DMS114 treated with DMSO at 0.1 percent for 48 hours (cell line): ENCODE results near the gene PTPRE.

Experiments used
- DNase-seq: peaks from one replicate; lab custom pipeline; 2025; ENCODE audit not compliant: unreplicated experiment; lab: John Stamatoyannopoulos, UW

The PTPRE gene

DNA sequence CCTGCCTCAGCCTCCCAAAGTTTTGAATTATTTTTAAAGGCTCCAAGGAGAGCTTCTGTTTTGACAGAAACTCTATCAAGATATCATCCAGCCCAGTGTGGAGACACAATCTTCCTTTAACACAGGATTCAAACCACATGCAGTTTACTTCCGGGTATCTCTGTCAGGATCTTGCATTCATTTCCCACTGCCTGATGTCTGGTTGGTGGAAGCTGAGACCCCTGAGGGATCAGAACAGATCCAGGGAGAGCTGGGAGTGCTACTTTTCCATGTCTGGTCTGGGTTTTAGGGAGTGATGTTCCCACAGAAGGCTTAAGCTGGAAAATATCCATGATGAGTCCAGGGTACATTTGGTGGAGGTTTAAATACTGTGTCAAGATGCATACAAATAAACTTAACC lies 16.7 kb downstream of the PTPRE start:
- DNase-seq, result no peak

DNA sequence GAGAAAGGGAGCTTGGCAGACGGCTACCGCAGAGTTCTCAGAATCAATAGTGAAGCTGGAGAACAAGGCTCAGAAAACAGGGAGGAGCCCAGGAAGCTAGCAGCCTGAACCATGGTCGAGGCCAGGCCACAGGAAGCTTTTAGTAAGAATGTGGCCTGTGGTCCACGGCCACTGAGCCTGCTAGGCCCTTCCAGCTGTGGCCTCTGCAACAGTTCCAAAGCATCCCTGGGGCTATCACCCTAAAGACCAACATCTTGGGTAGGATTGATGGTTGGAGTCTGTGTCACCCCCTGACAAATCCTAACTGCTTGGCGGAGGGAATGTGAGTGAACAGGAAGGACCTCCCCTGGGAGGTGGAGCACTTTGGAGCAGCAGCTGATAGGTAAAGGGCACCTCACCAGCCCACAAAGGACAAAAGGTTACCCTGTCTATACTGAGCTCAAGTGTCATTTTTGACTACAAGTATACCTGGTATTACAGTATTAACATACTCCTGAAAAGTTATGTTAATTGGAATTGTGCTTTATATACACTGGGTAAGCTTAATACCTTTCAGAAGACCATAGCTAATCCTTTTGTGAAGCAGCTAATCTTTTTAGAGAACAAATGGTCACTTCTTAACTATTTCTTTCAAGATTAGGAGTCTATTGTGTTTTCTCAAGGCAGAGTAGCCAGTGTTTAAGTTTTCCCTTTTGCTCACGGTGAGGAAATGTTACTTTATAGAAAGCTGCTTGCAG lies 18.7 kb downstream of the PTPRE start:
- no peak for DNase-seq

DNA sequence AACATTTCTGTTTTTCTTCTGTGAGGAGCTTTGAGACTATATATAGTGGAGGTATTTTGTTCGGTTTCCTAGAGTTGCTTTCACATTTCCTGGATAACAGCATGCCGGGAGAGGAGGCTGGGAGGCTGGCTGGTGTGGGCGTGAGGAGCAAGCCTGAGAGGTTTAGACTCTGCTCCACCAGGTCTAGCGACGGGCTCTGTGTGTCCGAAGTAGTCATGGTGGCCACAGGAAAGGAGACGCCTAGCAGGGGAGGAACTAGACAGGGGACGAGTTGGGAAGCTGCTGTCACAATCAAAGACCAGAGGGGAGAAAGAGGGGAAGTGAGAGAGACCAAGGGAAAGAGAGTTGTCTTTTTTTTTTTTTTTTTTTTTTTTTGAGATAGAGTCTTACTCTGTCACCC lies 19.6 kb downstream of the PTPRE start:
- DNase-seq, result no peak

DNA sequence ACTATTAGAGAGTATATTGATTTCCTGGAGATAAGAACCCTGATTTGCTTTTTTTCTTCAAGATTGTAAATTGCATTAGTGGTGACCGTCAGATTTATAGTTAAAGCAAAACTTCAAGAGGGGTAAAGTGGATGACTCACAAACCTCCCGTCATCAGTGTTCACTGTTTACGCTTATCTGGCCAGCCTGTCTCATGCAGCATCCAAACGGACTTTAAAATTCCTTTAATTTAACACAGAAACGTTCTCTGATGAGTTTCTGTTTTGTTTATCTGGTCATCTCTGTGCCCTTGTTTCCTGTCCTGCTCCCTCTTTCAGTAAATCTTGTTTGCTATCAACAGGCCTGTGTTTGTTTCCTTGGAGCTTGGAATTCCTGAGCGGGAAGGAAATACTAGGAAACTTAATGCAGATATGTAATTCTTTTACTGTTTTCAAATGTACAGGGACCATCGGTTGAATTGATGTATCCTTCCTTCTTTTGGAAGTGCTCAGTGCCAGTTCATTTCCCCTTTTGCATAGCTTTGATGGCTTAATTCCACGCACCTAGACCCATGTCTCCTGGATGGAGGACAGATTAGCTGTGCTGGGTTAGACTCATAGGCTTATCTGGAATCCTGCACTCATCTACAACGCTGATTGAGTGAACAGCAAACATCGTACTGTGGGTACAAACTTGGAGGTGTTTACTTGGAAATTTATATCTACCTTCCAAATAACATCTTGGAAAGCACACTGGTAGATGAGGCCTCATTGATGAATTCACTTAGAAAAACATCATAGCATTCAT lies 21.3 kb downstream of the PTPRE start:
- DNase-seq, result no peak

DNA sequence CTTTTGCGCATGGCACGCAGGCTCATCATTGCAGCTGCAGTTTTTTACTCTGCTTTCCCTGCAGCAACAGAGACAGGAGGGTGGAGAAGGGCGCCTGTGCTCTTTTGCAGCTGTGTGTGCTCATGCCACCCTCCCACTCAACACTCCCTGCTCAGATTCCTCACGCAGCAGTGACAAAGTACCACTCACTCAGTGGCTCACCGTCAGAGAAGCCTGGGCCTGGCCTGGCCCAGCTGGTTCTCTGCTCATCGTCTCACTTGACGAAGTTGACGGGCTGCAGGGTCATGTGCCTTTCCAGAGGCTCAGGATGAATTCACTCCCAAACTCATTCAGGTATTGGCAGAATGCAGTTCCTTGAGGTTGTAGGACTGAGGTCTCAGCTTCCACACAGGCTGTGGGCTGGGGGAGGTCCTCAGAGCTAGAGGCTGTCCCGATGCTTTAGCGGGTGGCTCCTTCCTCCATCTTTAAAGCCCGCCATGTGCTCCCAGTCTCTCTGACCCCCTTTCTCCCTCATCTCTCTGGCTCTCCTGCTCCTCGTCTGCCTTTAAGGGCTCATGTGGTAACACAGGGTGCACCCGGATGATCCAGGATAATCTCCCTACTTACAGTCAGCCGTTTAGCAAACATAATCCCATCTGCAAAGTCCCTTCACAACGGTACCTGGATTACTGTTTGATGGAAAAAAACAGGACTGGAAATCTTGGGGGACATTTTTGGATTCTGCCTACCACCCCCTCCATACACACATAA lies 25.8 kb downstream of the PTPRE start:
- no peak for DNase-seq

DNA sequence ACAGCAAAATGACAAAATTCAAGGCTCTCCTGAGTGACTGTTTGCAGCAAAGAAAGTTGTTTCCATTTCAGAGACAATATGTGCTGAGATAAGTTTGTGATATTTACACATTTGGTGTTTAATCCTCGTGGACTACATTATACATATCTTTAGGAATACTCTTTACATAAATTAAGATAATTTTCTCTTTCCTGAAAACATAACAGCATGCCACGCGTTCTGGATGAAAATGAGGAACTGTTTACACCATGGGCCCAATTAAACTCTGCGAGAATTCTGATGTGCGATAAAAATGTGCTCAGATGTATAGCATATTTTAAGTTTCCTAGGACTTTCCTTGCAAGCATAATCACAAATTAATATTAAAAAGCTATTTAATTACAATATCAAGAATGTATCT lies 26.4 kb downstream of the PTPRE start:
- no peak for DNase-seq

DNA sequence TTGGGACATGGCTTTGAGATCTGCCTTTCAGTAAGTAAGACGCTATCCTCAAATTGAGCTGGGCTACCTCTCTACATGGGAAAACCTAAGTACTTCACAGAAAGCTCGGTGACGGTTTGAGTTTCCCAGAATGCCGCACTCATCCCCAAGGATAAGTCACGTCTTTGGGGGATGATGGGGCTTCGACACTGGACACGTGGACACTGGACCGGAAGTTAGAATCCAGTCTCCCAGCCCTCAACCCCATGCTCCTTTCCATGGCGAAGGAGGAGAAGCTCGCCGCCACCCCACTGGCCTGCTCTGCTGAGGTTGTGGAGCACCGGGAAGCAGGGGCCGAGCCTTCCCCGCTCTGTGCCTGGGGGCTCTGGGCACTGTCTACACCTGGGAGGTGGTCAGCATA lies 27.5 kb downstream of the PTPRE start:
- DNase-seq, result no peak

DNA sequence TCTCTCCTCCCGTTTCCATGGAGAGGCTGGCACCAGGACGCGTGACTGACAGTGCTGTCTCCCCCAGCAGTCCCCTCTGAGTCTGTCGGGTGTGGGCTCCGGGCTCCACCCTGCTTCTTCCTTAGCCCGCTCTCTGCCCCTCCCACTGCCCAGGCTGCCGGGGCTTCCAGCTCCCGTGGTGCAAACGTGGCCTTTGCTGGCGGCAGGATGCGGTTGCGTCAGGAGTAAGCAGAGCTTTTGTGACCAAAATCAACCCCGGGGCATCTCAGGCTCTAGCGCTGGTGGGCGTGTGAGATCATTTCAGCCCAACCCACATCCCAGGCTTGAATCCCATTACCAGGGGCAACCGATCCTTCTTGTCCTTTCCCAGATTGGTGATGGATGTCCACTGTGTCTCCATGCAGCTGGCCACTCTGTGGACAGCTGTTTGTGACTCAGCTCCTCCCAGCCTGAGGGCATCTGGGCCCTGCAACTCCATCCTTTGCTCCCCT lies 28.2 kb downstream of the PTPRE start:
- DNase-seq, result no peak

DNA sequence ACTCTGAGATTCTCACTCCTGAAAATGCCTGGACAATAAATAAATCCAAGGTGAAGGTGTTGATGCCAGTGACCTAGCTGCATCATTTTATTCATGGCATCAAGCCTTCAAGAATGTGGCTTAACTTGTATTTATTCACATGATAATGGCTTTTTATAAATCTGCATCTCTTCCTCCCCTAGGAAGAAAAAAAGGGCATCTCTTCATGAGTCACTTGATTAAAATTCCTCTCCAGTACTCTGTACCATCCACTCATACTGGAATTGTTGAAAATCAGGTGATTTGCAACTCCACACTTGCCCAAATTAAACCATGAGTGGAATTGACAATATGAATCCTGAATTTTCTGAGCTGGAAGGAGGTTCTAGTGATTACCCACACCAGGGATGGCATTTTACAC lies 30.2 kb downstream of the PTPRE start:
- DNase-seq, result no peak

DNA sequence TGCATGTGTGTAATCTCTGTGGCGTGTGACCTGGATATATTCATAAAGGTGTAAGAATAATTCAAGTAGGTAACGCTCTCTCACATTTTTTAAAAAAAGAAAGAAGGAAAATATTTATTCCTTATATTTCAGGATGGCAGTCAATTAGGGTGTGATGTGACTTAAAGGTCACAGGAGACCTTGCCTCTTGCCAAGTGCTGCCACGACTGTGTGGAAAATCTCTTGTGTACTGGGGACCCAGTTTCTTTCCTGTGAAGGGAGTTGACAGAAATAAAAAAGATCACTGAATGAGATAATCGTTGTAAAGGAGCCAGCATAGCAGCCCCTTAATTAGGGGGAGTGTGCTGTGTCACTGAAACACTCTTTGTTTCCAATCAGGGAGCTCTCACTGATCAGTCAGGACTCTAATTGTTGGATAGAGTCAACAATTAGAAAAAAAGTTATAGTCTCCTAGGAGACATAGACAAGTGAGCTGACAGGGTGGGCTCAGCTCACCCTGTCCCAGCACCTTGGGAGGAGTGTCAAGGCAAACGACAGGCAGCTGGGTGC lies 31.1 kb downstream of the PTPRE start:
- no peak for DNase-seq

DNA sequence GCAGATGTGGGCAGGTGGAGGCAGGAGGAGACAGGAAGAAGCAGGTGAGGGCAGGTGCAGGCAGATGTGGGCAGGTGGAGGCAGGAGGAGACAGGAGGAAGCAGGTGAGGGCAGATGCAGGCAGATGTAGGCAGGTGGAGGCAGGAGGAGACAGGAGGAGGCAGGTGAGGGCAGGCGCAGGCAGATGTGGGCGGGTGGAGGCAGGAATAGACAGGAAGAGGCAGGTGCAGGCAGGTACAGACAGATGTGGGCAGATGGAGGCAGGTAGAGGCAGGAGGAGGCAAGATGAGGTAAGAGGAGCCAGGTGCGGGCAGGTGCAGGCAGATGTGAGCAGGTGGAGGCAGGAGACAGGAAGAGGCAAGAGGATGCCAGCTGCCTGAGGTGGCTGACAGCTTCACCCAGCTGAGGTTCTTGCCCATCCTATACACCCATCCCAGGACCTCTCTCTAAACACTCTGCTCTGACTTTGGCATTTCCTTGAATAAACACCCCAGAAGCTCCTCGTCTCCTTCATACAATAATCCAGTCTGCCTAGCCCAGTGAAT lies 33.0 kb downstream of the PTPRE start:
- DNase-seq, result no peak

DNA sequence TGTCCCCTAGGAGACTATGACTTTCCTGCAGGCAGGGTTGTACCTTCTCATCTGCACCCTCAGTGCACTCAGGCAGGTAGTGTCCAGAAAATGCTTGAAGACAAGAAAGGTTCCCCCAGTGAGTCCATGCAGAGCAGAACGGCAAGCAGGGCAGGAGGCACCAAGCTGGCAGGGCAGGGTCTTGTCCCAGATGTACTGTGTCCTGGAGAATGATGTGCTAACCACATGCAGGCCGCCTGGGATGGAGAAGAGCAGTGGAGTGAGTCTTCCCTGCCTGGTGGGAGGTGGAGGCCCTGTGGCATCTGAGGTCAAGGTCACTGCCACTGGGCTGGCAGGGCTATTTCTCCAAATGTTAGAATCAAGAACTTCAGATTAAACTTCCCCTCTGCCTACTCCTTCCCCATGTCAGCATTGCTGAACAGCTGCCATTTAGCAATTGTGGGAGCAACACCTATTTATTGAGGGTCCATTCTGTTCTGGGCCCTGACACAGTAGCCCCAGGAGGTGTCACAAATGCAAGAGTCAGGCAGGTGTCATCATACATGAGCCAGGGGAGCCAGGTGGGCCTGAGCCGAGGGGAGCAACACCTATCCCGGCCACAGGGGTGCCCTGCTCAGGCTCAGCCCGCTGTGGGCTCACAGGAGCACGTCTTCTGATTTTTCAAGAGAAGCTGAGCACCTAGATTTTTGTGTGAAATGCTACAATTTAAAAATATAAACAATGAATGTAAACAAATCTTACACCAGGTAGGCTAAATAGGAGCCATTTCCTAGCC lies 34.1 kb downstream of the PTPRE start:
- DNase-seq, result no peak

DNA sequence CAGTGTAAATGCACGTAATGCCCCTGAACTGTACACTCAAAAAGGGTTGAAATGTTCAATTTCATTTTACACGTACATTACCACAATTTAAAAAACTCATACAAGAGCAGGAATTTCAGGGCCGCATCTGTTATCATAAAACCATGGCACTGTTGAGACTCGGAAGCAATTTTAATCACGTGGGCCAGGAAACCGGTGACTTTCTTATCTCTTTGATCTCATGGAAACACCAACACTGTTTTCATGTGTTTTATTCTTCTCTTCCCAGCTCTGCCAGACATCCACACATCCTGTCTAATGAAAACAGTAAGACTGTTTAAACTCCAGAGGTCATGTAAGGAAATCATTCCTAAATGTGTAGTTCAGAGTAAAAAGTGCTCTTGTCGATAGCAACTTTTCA lies 35.9 kb downstream of the PTPRE start:
- DNase-seq, result no peak

DNA sequence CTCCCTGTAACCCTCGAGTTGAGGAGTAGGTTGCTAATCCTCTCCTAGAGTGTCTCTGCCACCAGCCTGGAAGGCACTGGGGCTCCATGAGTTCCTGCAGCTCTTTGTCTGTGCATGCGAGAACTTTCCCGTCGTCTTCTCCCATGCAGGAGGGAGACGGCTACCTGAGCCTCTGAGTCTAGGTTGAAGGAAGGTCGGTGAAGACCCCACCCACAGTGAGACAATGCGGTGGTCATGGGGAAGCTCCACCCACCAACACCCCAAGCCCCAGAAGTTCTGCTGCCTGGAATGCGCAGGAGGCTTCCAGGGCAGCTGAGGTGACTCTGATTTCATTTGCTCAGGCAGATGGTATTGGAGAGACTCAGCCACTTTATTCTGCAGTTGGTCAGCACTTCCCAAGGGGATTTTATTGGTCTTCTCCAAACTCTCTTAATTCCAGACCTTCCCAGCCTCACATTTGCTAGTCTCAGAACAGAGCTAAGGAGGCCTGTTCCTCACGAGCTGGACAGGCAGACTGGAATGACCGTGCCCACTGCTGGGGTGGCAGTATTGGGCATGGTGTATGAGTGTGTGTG lies 36.5 kb downstream of the PTPRE start:
- DNase-seq, result no peak

DNA sequence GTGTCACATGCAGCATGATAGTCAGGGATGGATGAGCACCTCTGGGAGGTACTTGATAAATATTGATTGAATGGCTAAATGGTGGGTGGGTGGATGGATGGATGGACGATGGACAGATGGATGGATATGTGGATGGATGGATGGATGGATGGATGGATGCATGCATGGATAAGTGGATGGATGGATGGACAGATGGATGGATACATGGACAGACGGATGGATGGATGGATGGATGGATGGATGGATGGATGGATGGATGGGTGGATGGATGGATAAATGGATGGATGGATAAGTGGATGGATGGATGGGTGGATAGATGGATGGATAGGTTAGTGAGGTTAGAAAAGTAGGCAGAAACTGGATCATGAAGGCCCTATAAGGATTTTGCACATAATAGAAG lies 37.4 kb downstream of the PTPRE start:
- DNase-seq, result no peak

DNA sequence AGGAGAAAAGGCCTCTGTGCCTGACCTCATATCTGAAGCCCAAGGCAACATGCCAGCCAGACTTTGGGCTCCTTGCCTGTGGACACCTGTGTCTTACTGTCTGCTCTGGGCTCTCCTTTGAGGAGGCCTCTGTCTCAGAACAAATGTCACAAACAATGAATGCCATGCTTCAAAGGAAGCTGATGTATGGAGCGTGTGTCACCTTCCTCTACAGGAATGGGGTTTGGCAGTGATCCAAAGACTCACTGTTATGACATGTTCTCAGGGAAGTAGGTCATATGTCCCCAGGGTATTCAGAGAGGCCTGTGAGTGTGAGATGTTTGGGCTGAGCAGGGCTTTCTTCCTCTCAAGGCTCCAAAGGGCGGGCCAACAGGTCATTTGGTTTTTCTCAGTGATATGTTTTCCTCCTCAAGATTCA lies 38.4 kb downstream of the PTPRE start:
- DNase-seq, result no peak

DNA sequence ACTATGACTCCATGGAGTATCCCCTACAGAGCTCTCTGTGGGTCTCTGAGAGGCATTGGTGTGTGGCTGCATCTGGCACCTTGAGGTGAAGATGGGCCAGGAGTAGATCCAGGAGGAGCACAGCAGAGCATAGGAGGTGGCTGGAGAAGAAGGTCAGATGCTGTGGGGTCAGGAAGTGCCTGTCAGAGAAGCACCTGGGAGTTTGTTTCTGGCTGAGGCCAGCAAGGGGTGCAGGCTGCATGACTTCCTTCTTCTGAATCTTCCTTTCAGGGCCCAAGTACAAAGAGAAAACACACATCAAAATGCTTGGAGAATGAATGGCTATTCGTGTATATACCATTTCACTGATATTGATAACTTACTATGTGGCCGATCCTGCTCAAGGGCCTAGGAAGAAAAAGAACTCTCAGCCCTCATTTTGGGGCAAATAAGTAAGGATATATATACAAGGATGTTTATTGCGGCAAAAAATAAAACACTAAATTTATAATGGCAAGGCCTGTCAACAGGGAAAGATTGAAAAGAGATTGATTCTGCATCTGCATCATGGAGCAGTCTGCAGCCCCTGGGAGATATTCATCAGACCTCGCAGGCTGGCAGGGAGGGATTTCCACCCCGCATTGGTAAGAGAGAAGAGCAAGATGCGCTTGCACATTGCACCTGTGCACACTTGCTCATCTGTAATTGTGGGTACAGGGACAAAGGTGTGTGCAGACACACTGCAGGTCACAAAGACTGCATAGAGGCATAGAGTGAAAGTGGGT lies 39.2 kb downstream of the PTPRE start:
- DNase-seq, result no peak

DNA sequence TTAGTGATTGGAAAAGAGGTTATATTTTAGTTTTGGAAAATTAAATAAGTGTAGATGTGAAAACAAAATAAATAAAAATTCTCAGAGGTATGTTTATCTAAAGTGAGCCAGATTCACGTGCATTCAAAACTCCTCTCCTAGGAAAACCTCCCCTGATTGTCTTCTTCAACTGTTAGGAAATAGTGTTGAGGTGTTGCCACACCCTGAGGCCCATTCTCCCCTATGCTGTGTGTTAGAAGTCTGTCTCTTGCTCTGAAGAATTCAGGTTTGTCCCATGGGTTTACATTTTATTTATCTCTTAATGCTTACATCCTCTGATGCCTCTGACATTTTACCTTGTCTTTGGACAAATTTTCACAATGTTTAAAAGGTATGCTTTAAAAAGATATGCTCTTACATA lies 40.3 kb downstream of the PTPRE start:
- DNase-seq, result no peak

DNA sequence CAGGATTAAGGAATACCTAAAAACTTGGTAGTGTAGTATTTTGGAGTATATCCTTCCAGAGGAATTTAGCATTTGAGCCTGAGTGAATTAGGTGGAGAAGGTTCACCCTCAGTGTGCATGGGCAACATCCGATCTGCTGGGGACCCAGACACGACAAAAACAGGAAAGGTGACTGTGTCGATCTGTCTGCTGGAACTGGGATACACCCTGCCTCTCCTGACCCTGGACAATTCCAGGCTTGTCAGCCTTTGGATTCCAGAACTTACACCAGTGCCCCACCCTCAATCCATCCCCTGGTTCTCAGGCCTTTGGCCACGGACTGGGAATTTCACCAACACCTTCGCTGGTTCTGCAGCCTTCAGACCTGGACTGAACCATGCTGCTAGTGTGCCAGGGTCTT lies 41.9 kb downstream of the PTPRE start:
- no peak for DNase-seq
